ENCODE data around the gene MISP3. TPM values are rescaled to one million over a fixed set of nuclear protein-coding genes. Genes with fewer than 3 reads are reported as not detected.

Gene MISP3
- total and polyA plus RNA-seq, 9 donors = 0.28 to 13.9 (median 0.79) TPM

- Histone ChIP-seq H3K4me1 (ENCODE audit: insufficient read depth) (peaks cover 5% of the 10 kb centered on the region), H3K27ac (peak overlapping the region; percentile 91 to 94), H3K4me3 (peak overlapping the region; percentile 85), H3K36me3 (no peaks in the 10 kb centered on the region), H3K9me3 (no peaks in the 10 kb centered on the region), H3K27me3 (no peaks in the 10 kb centered on the region)
- TF ChIP-seq CTCF (IDR thresholded peaks at IDR 0.05) = no peak
- TF ChIP-seq POLR2A (IDR thresholded peaks at IDR 0.05) = no peak
- DNase-seq = peak; percentile 53 to 78 (median 70)
- WGBS, 3 donors = 1 to 2% (median 1%) methylated on average over 31 to 140 of the region's 142 CpGs
- intact Hi-C loops (cut with DNase I) = loop anchor here in 2 of 4 donors (10.0 kb wide), 2 partner anchors 45 to 325 kb away; partner anchors contain the start of genes ASF1B (in 1 of the 2) and MRI1 (in 1 of the 2)
Measured at GRCh38 chr19:14089662-14090508, 17.3 kb downstream of the MISP3 start.

GRCh38 chr19:14090509-14091080 is 18.0 kb downstream of the MISP3 start, which contains the start of gene SAMD1:
SAMD1 (minus strand) TSS chr19:14090751.
- Histone ChIP-seq H3K27ac (peak within 1 kb of the TSS; percentile 91 to 94), H3K4me1 (ENCODE audit: insufficient read depth) (peaks cover 5% of the 10 kb centered on the region), H3K27me3 (no peaks in the 10 kb centered on the region), H3K36me3 (no peaks in the 10 kb centered on the region), H3K9me3 (no peaks in the 10 kb centered on the region), H3K4me3 (peak within 1 kb of the TSS; percentile 85)
- TF ChIP-seq POLR2A (IDR thresholded peaks at IDR 0.05) (no peak), CTCF (IDR thresholded peaks at IDR 0.05) (no peak), EP300 (IDR thresholded peaks at IDR 0.05) (no peak)
- DNase-seq = peak; percentile 90 to 96 (median 94)
- 0 to 1% (median 0%) methylated on average over 32 to 54 of the region's 65 CpGs for WGBS, 3 donors
- intact Hi-C loops (cut with DNase I) = no loop called here

- no peaks in the 10 kb centered on the region for H3K27me3 ChIP-seq
- peaks cover 5% of the 10 kb centered on the region for H3K4me1 ChIP-seq (ENCODE audit: insufficient read depth)
- 1% methylated on average over 26 to 72 of the region's 72 CpGs for WGBS, 3 donors
- no peaks in the 10 kb centered on the region for H3K36me3 ChIP-seq
- intact Hi-C loops (cut with DNase I) = no loop called here
- H3K9me3 ChIP-seq = no peaks in the 10 kb centered on the region
- TF ChIP-seq EP300 (IDR thresholded peaks at IDR 0.05) = no peak
- TF ChIP-seq POLR2A (IDR thresholded peaks at IDR 0.05) = peak; percentile 72
- TF ChIP-seq CTCF (IDR thresholded peaks at IDR 0.05) = peak in 2 of 3 donors; percentile 24 to 47
- H3K4me3 ChIP-seq = peak overlapping the region; percentile 85
- DNase-seq = peak in 1 of 5 donors; percentile 85
- peak overlapping the region; percentile 81 to 94 for H3K27ac ChIP-seq
Measured at GRCh38 chr19:14091081-14091812, 18.7 kb downstream of the MISP3 start.

- intact Hi-C loops (cut with DNase I) = no loop called here
- peak in 2 of 5 donors; percentile 41 to 62 for DNase-seq
- Histone ChIP-seq H3K36me3 (no peaks in the 10 kb centered on the region), H3K4me1 (ENCODE audit: insufficient read depth) (peaks cover 5% of the 10 kb centered on the region), H3K4me3 (peak overlapping the region; percentile 85), H3K27me3 (no peaks in the 10 kb centered on the region), H3K27ac (peak overlapping the region; percentile 81 to 94), H3K9me3 (no peaks in the 10 kb centered on the region)
- WGBS, 3 donors = 7 to 10% (median 8%) methylated on average over 15 of the region's 15 CpGs
- TF ChIP-seq CTCF (IDR thresholded peaks at IDR 0.05) (no peak), EP300 (IDR thresholded peaks at IDR 0.05) (no peak), POLR2A (IDR thresholded peaks at IDR 0.05) (no peak)
Measured at GRCh38 chr19:14091813-14092462, 19.4 kb downstream of the MISP3 start.
